Measurements from ENCODE around the gene ZNF175. TPM values are rescaled to one million over a fixed set of nuclear protein-coding genes. Genes with fewer than 3 reads are reported as not detected.
A peak's percentile ranks its signal among the peaks of the same experiment; 100 is the strongest.

The ZNF175 gene
- total and polyA plus RNA-seq, 12 donors: 2.1 to 14.5 (median 6.6) TPM

GRCh38 chr19:51589511-51589910, 18.4 kb downstream of the ZNF175 start:
- Histone ChIP-seq H3K4me3 (no peak overlapping the region), H3K9me3 (replicated peaks in 1 of 3) (peaks cover 0 to 17% (median 0%) of the 10 kb centered on the region in 3 donors), H3K36me3 (replicated peaks in 1 of 2) (peaks cover 0 to 14% of the 10 kb centered on the region in 2 donors), H3K27me3 (no peaks in the 10 kb centered on the region), H3K4me1 (replicated peaks in 1 of 2) (peaks cover 0 to 9% of the 10 kb centered on the region in 2 donors), H3K27ac (no peak overlapping the region)
- TF ChIP-seq CTCF (IDR thresholded peaks at IDR 0.05): no peak
- TF ChIP-seq POLR2A (IDR thresholded peaks at IDR 0.05): no peak
- intact Hi-C loops (cut with DNase I): no loop called here
- DNase-seq: no peak
- 94 to 98% (median 98%) methylated on average over 2 of the region's 2 CpGs for WGBS, 4 donors

GRCh38 chr19:51590441-51590840, 19.4 kb downstream of the ZNF175 start:
- no peaks in the 10 kb centered on the region for H3K27me3 ChIP-seq
- no peak overlapping the region for H3K4me3 ChIP-seq
- no peak for DNase-seq
- H3K36me3 ChIP-seq (replicated peaks in 1 of 2): peaks cover 0 to 14% of the 10 kb centered on the region in 2 donors
- intact Hi-C loops (cut with DNase I): no loop called here
- H3K4me1 ChIP-seq (replicated peaks in 1 of 2): peaks cover 0 to 9% of the 10 kb centered on the region in 2 donors
- no peak for TF ChIP-seq POLR2A (IDR thresholded peaks at IDR 0.05)
- TF ChIP-seq CTCF (IDR thresholded peaks at IDR 0.05): no peak
- 94 to 100% (median 96%) methylated on average over 2 to 3 of the region's 3 CpGs for WGBS, 4 donors
- peaks cover 0 to 17% (median 0%) of the 10 kb centered on the region in 3 donors for H3K9me3 ChIP-seq (replicated peaks in 1 of 3)
- no peak overlapping the region for H3K27ac ChIP-seq

- H3K27me3 ChIP-seq: no peaks in the 10 kb centered on the region
- H3K36me3 ChIP-seq (replicated peaks in 1 of 2): no peaks in the 10 kb centered on the region
- DNase-seq: no peak
- no peak overlapping the region for H3K27ac ChIP-seq
- no peak overlapping the region for H3K4me3 ChIP-seq
- peaks cover 0 to 9% of the 10 kb centered on the region in 2 donors for H3K4me1 ChIP-seq (replicated peaks in 1 of 2)
- WGBS, 4 donors: 63 to 100% (median 80%) methylated on average over 1 of the region's 1 CpG
- H3K9me3 ChIP-seq (replicated peaks in 1 of 3): peaks cover 0 to 7% (median 0%) of the 10 kb centered on the region in 3 donors
- TF ChIP-seq CTCF (IDR thresholded peaks at IDR 0.05) (no peak), POLR2A (IDR thresholded peaks at IDR 0.05) (no peak)
- intact Hi-C loops (cut with DNase I): no loop called here
Measured at GRCh38 chr19:51592521-51592920, 21.4 kb downstream of the ZNF175 start.

GRCh38 chr19:51593138-51593890, 22.2 kb downstream of the ZNF175 start:
- Histone ChIP-seq H3K27ac (peak overlapping the region in 1 of 5 donors; percentile 36), H3K36me3 (replicated peaks in 1 of 2) (no peaks in the 10 kb centered on the region), H3K4me1 (replicated peaks in 1 of 2) (peaks cover 0 to 9% of the 10 kb centered on the region in 2 donors), H3K4me3 (peak overlapping the region in 2 of 4 donors; percentile 45 to 71), H3K27me3 (no peaks in the 10 kb centered on the region), H3K9me3 (replicated peaks in 1 of 3) (no peaks in the 10 kb centered on the region)
- 24 to 30% (median 27%) methylated on average over 8 to 10 of the region's 10 CpGs for WGBS, 4 donors
- intact Hi-C loops (cut with DNase I): no loop called here
- TF ChIP-seq POLR2A (IDR thresholded peaks at IDR 0.05): no peak
- TF ChIP-seq CTCF (IDR thresholded peaks at IDR 0.05): no peak
- no peak for DNase-seq
